ENCODE results near the gene CEND1. TPM values are rescaled to one million over a fixed set of nuclear protein-coding genes. Genes with fewer than 3 reads are reported as not detected.

The CEND1 gene
- total RNA-seq, 1 experiment from 2014 or later, result 2.7 TPM

- TF ChIP-seq ESRRA (CRISPR knock-in tag; IDR thresholded peaks at IDR 0.05; ENCODE audit: borderline replicate concordance), result peak; percentile 23; the same call in 1 of the 2 replicates
- TF ChIP-seq, protein P1, sequence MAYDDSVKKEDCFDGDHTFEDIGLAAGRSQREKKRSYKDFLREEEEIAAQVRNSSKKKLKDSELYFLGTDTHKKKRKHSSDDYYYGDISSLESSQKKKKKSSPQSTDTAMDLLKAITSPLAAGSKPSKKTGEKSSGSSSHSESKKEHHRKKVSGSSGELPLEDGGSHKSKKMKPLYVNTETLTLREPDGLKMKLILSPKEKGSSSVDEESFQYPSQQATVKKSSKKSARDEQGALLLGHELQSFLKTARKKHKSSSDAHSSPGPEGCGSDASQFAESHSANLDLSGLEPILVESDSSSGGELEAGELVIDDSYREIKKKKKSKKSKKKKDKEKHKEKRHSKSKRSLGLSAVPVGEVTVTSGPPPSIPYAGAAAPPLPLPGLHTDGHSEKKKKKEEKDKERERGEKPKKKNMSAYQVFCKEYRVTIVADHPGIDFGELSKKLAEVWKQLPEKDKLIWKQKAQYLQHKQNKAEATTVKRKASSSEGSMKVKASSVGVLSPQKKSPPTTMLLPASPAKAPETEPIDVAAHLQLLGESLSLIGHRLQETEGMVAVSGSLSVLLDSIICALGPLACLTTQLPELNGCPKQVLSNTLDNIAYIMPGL (CRISPR knock-in tag; IDR thresholded peaks at IDR 0.05), result peak; percentile 48; the same call in 1 of the 2 replicates
- no peak for TF ChIP-seq OVOL2 (CRISPR knock-in tag; IDR thresholded peaks at IDR 0.05; ENCODE audit: borderline replicate concordance)
- TF ChIP-seq SOX15 (CRISPR knock-in tag; IDR thresholded peaks at IDR 0.05), result no peak
- TF ChIP-seq PRDM15 (CRISPR knock-in tag; IDR thresholded peaks at IDR 0.05), result peak; percentile 86
- peak; percentile 39; the same call in 1 of the 2 replicates for TF ChIP-seq E2F5 (CRISPR knock-in tag; IDR thresholded peaks at IDR 0.05)
- no peak for TF ChIP-seq IRF2 (CRISPR knock-in tag; IDR thresholded peaks at IDR 0.05; ENCODE audit: borderline replicate concordance, low read depth)
- no peak for TF ChIP-seq ZNF512 (CRISPR knock-in tag; IDR thresholded peaks at IDR 0.05; ENCODE audit: borderline replicate concordance)
- TF ChIP-seq ZBTB21 (CRISPR knock-in tag; IDR thresholded peaks at IDR 0.05; ENCODE audit: borderline replicate concordance), result peak; percentile 47; the same call in 1 of the 2 replicates
- TF ChIP-seq CBFB (CRISPR knock-in tag; IDR thresholded peaks at IDR 0.05; ENCODE audit: low read depth), result 0 out of 2 replicates have a peak, but pooled peaks have one; percentile 26
- peak; percentile 42; the same call in 1 of the 2 replicates for TF ChIP-seq USF2 (CRISPR knock-in tag; IDR thresholded peaks at IDR 0.05)
- no peak for TF ChIP-seq ZNF423 (CRISPR knock-in tag; IDR thresholded peaks at IDR 0.05)
- TF ChIP-seq SP1 (CRISPR knock-in tag; conservative IDR thresholded peaks at IDR 0.05), result peak; percentile 39
- 0 out of 2 replicates have a peak, but pooled peaks have one; percentile 56 for TF ChIP-seq FOXK1 (CRISPR knock-in tag; IDR thresholded peaks at IDR 0.05)
- TF ChIP-seq MXD4 (CRISPR knock-in tag; IDR thresholded peaks at IDR 0.05; ENCODE audit: borderline replicate concordance), result no peak
- peak; percentile 86; the same call in 1 of the 2 replicates for TF ChIP-seq TP53 (CRISPR knock-in tag; IDR thresholded peaks at IDR 0.05)
- TF ChIP-seq GABPB1 (CRISPR knock-in tag; IDR thresholded peaks at IDR 0.05), result 0 out of 2 replicates have a peak, but pooled peaks have one; percentile 49
- TF ChIP-seq, protein P2, sequence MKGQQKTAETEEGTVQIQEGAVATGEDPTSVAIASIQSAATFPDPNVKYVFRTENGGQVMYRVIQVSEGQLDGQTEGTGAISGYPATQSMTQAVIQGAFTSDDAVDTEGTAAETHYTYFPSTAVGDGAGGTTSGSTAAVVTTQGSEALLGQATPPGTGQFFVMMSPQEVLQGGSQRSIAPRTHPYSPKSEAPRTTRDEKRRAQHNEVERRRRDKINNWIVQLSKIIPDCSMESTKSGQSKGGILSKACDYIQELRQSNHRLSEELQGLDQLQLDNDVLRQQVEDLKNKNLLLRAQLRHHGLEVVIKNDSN (CRISPR knock-in tag; IDR thresholded peaks at IDR 0.05), result no peak
- no peak for TF ChIP-seq ZMAT4 (CRISPR knock-in tag; IDR thresholded peaks at IDR 0.05)
- TF ChIP-seq MAX (CRISPR knock-in tag; IDR thresholded peaks at IDR 0.05), result peak; percentile 43; the same call in 1 of the 2 replicates
- TF ChIP-seq ETV6 (CRISPR knock-in tag; IDR thresholded peaks at IDR 0.05), result peak; percentile 73; the same call in 1 of the 2 replicates
Observed at GRCh38 chr11:827146-827896, 37.4 kb upstream of the CEND1 start (continued).

Measured in WTC11 (cell line).